Pancreas (tissue), 10 donors: ENCODE results near the gene ROS1. TPM values are rescaled to one million over a fixed set of nuclear protein-coding genes. Genes with fewer than 3 reads are reported as not detected.
A peak's percentile ranks its signal among the peaks of the same experiment; 100 is the strongest.

Source experiments
- ATAC-seq, 4 donors: fragments of 200-7000 bp; cut with Tn5 transposase; one replicate each; pipeline versions ENCODE4 v1.8.0 to v1.9.1; 2020; ENCODE audit warnings: mild to moderate bottlenecking in 4 of 4, moderate library complexity in 4 of 4
- DNase-seq, 6 donors: peaks; one replicate each; pipeline ENCODE4 v3.0.0-alpha.2; 2020
- FAIRE-seq: peaks from 2 replicates; lab custom pipeline; 2012; peaks lifted over from hg19 to GRCh38; lab: Jason Lieb, UNC
- H3K27ac ChIP-seq, 4 donors: fragments of 200-600 bp; sonication (generic); 1 replicate in 3 of 4; 2 replicates in 1 of 4; pipeline versions ENCODE4 v1.5.0 to v1.8.0; 2020
- H3K27me3 ChIP-seq, 4 donors: fragments of 200-600 bp; one replicate each; pipeline ENCODE4 v1.8.0; 2021
- H3K36me3 ChIP-seq, 3 donors: fragments of 200-600 bp; sonication (generic) in 1 of 3; one replicate each; pipeline versions ENCODE4 v1.5.0 to v1.8.0; 2020 to 2021
- H3K4me1 ChIP-seq, 3 donors: fragments of 200-600 bp; one replicate each; pipeline ENCODE4 v1.8.0; 2021
- H3K4me3 ChIP-seq, 4 donors: fragments of 200-600 bp; sonication (generic) in 2 of 4; one replicate each; pipeline versions ENCODE4 v1.5.0 to v1.8.0; 2020 to 2021
- H3K9me3 ChIP-seq, 4 donors: fragments of 200-600 bp; one replicate each; pipeline ENCODE4 v1.8.0; 2021
- WGBS, 2 donors: extraction: QIAGEN DNeasy Blood & Tissue Kit; methylation state at CpG; one replicate each; pipeline ENCODE4 v1.1.7; 2013; 5-methylcytosine and 5-hydroxymethylcytosine counted together
- intact Hi-C, 3 donors: fragments of 100-400 bp; cut with DNase I; formaldehyde crosslinking; loops; one replicate each; pipeline versions ENCODE4 v1.11.1 to v1.14.2; 2022
- polyA plus RNA-seq, 2 donors: library from polyadenylated mRNA; stranded (reverse); fragments of 200-250 nt; gene quantifications; one replicate each; pipeline ENCODE4 v1.2.3, GENCODE V29; 2013
- total RNA-seq, 6 donors: library from RNA; stranded (reverse); fragmentation: NEBNext Ultra II Directional in 4 of 6; extraction: Animal tissue kit (Norgen Biotek cat#: 25700) in 4 of 6; gene quantifications; one replicate each; pipeline versions ENCODE4 v1.2.1 to v1.2.4, GENCODE V29; 2021 to 2023
- TF ChIP-seq, protein P1 (sequence below), 4 donors: fragments of 200-600 bp; sonication (generic) in 3 of 4; IDR thresholded peaks; one replicate each; pipeline versions ENCODE4 v1.5.0 to v1.8.0; 2021; ENCODE audit warnings: antibody characterized with exemption in 4 of 4
- donor health status: healthy with polysubstance abuse.
- donor health status: DM: no; HTN: no; CAD: no; lungs with moderate emphysema.
- donor health status: DM: no; HTN: no; CAD: no.
- donor health status: control.
- donor health status: control.
- donor health status: Bipolar disorder and iron deficiency.
- donor health status: DM: yes; HTN: yes; CAD: no.
- donor health status: DM: no; HTN: no; CAD: no.
- donor health status: DM: no; HTN: no; CAD: no.
- donor health status: DM: yes; HTN: yes; CAD: no.

Gene ROS1
- total and polyA plus RNA-seq, 8 donors = 0.02 to 0.09 (median 0.04) TPM; not detected in 2

DNA sequence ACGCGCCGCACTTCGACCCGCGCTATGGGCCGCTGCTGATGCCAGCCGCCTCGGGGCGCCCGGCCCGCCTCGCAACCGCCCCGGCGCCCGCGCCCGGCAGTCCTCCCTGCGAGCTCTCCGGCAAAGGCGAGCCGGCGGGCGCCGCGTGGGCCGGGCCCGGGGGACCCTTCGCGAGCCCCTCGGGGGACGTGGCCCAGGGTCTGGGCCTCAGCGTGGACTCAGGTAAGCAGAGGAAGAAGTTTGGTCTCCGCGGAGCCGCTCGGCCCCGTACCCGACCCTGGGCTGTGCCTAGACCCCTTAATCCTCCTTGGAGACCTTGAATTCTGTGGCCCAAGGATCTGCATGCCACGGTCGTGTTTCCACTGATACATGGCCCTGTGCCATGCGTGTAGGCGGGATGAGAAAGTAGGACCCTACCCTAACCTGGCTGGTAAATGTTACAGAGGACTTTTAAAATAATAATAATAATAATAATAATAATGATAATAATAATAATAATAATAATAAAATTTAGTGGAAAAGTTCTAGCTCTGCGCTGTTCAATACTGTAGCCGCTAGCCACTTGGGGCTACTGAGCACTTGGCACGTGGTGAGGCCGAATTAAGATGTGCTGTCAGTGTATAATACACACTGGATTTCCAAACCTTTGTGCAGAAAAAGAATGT lies 154.8 kb downstream of the ROS1 start:
- FAIRE-seq = no peak

DNA sequence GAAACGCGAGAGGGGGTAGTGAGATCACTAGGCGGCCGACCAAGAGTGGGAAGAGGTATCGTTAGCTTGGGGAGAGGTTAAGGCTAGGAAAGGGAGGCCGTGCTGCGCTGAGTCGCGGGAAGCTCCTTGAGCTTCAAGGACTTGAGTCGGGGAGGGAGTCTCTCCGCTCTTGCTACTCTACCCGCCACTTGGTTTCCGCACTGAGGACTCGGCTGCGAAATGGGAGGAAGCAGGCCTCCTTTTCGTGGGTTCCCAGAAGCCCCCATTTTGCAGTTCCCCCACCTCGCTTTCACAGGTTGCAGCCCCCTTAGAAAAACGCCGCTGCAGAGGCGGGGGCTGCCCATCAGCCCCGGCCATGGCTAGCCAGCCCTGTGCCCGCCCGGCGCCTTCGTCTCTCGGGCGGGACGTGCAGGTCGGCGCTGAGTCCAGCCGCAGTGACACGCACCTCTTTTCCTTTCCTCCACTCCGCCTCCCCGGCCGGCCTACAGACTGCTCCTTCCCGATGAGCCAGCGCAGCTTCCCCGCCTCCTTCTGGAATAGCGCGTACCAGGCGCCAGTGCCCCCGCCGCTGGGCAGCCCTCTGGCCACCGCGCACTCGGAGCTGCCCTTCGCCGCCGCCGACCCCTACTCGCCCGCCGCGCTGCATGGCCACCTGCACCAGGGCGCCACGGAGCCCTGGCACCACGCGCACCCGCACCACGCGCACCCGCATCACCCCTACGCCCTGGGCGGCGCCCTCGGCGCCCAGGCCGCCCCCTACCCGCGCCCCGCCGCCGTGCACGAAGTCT lies 155.5 kb downstream of the ROS1 start:
- TF ChIP-seq, protein P1, sequence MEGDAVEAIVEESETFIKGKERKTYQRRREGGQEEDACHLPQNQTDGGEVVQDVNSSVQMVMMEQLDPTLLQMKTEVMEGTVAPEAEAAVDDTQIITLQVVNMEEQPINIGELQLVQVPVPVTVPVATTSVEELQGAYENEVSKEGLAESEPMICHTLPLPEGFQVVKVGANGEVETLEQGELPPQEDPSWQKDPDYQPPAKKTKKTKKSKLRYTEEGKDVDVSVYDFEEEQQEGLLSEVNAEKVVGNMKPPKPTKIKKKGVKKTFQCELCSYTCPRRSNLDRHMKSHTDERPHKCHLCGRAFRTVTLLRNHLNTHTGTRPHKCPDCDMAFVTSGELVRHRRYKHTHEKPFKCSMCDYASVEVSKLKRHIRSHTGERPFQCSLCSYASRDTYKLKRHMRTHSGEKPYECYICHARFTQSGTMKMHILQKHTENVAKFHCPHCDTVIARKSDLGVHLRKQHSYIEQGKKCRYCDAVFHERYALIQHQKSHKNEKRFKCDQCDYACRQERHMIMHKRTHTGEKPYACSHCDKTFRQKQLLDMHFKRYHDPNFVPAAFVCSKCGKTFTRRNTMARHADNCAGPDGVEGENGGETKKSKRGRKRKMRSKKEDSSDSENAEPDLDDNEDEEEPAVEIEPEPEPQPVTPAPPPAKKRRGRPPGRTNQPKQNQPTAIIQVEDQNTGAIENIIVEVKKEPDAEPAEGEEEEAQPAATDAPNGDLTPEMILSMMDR (IDR thresholded peaks at IDR 0.05) = no peak
- intact Hi-C loops = no loop called here
- Histone ChIP-seq H3K4me3 (peak overlapping the region in 3 of 4 donors; percentile 14 to 45 (median 26)), H3K4me1 (peaks cover 0 to 12% (median 6%) of the 10 kb centered on the region in 3 donors), H3K27ac (no peak overlapping the region), H3K9me3 (no peaks in the 10 kb centered on the region), H3K27me3 (peaks cover 0 to 70% (median 22%) of the 10 kb centered on the region in 4 donors), H3K36me3 (no peaks in the 10 kb centered on the region)
- DNase-seq (peak in 4 of 6 donors; percentile 16 to 70 (median 46)), ATAC-seq (peak in 3 of 4 donors; percentile 37 to 53 (median 43)), FAIRE-seq (no peak)
- WGBS, 2 donors = 2% methylated on average over 61 to 74 of the region's 74 CpGs

More for the DNA sequence above, 154.8 kb downstream of the ROS1 start:
- no peaks in the 10 kb centered on the region for H3K36me3 ChIP-seq
- no peaks in the 10 kb centered on the region for H3K9me3 ChIP-seq
- intact Hi-C loops = no loop called here
- TF ChIP-seq, protein P1 (IDR thresholded peaks at IDR 0.05) = no peak
- H3K4me3 ChIP-seq = peak overlapping the region in 3 of 4 donors; percentile 14 to 45 (median 26)
- peaks cover 0 to 7% (median 4%) of the 10 kb centered on the region in 3 donors for H3K4me1 ChIP-seq
- 4 to 6% methylated on average over 46 to 48 of the region's 48 CpGs for WGBS, 2 donors
- H3K27ac ChIP-seq = no peak overlapping the region
- H3K27me3 ChIP-seq = peaks cover 0 to 72% (median 22%) of the 10 kb centered on the region in 4 donors
- no peak for ATAC-seq
- peak in 3 of 6 donors; percentile 8 to 58 (median 50) for DNase-seq

DNA sequence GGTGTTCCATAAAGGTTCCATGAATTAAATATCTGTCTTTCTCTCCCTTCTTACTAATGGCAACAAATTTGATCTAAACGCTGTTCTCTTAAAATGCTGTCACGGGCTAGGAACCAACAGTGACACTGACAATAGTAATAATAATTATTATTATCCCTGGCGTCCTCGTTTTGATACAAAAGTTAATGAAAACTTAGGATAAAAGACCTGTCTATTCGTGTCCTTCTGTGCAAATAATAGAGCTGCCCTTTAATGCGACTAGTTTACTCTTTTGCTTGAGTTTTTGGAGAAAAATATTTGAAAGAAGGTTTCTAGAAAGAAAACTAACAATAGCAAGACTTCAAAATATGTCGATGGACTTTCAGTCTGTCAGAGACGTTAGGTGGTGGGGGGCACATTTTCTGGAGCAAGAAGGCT lies 156.1 kb downstream of the ROS1 start:
- FAIRE-seq (no peak), ATAC-seq (no peak), DNase-seq (no peak)
- Histone ChIP-seq H3K27ac (no peak overlapping the region), H3K4me1 (peaks cover 0 to 12% (median 6%) of the 10 kb centered on the region in 3 donors), H3K4me3 (peak overlapping the region in 1 of 4 donors; percentile 45), H3K36me3 (no peaks in the 10 kb centered on the region), H3K9me3 (no peaks in the 10 kb centered on the region), H3K27me3 (peaks cover 0 to 68% (median 22%) of the 10 kb centered on the region in 4 donors)
- intact Hi-C loops = no loop called here
- TF ChIP-seq, protein P1 (IDR thresholded peaks at IDR 0.05) = no peak
- WGBS, 2 donors = 7 to 14% methylated on average over 8 of the region's 8 CpGs

DNA sequence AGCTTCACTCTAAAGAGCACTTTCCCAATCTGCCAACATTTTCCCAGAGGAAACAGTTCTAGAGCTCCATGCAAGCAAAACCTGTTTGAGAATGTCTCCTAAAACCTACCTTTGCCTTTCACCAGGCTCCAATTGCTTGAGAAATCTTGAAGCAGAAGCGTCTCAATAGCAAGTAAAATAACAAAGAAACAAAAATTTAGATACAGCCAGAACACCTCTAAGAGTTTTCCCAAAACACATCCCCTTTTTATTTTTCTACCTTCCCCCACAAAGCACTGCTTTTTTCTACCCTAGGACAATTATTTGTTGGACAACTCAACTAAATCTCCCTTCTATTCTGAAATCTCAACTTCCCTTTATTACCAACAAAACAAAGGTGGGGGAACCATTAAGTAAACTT lies 156.8 kb downstream of the ROS1 start:
- Histone ChIP-seq H3K27me3 (peaks cover 0 to 68% (median 24%) of the 10 kb centered on the region in 4 donors), H3K4me1 (peaks cover 0 to 12% (median 6%) of the 10 kb centered on the region in 3 donors), H3K4me3 (no peak overlapping the region), H3K27ac (no peak overlapping the region), H3K9me3 (no peaks in the 10 kb centered on the region), H3K36me3 (no peaks in the 10 kb centered on the region)
- TF ChIP-seq, protein P1 (IDR thresholded peaks at IDR 0.05) = no peak
- intact Hi-C loops = no loop called here
- WGBS, 2 donors = 27 to 30% methylated on average over 1 of the region's 1 CpG
- ATAC-seq = no peak
- FAIRE-seq = no peak
- no peak for DNase-seq
